ENCODE data around the gene LMBRD2. TPM values are rescaled to one million over a fixed set of nuclear protein-coding genes. Genes with fewer than 3 reads are reported as not detected.

LMBRD2 gene
- total RNA-seq, 4 donors from 2014 or later: 8.3 to 16.7 (median 13.2) TPM

- no peak for ATAC-seq
- peaks cover 15 to 87% of the 10 kb centered on the region in 2 donors for H3K36me3 ChIP-seq
- no peak overlapping the region for H3K27ac ChIP-seq
- H3K9me3 ChIP-seq: no peaks in the 10 kb centered on the region
- no peak overlapping the region for H3K4me3 ChIP-seq
- WGBS, 2 donors (ENCODE audit: low coverage in 1 of 2): 63 to 80% methylated on average over 1 of the region's 1 CpG
- TF ChIP-seq POLR2A (IDR thresholded peaks at IDR 0.05): no peak
- no peak for TF ChIP-seq EP300 (IDR thresholded peaks at IDR 0.05)
- no peak for TF ChIP-seq POLR2AphosphoS5 (IDR thresholded peaks at IDR 0.05)
- no peak for TF ChIP-seq CTCF (IDR thresholded peaks at IDR 0.05)
- peaks cover 0 to 8% (median 0%) of the 10 kb centered on the region in 3 donors for H3K4me1 ChIP-seq
- no peaks in the 10 kb centered on the region for H3K27me3 ChIP-seq
Measured at GRCh38 chr5:36172599-36172998, 20.9 kb upstream of the LMBRD2 start.

DNA sequence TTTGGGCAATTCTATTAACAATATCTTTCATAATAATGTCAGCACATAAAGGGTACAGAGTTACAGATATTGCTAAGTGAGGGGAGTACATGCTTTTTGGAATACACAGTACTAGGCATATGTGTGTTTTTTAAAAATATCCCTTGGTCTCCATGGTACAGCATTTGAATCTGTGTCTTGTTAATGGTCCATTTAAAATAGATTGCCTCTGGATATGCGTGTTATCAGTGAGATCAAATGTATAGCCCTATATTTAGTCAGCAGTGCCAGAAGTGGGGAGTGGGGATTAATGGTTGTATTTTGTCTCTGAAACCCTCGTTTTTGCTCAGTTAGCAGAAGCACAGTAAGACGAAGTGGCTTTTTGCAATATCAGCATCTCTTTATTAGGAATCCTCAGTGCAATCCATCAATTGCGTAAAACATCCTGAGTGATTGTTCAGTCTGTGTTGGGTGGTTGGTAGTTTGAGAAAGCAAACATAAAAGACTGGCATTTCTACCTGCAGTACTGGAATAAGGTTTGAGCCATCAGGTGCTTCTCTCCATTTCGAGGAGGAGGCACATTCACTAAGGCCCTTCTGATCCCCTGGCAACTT lies 19.2 kb upstream of the LMBRD2 start:
- Histone ChIP-seq H3K4me1 (peaks cover 0 to 8% (median 0%) of the 10 kb centered on the region in 3 donors), H3K9me3 (no peaks in the 10 kb centered on the region), H3K27ac (no peak overlapping the region), H3K36me3 (peaks cover 15 to 91% of the 10 kb centered on the region in 2 donors), H3K4me3 (no peak overlapping the region), H3K27me3 (no peaks in the 10 kb centered on the region)
- TF ChIP-seq CTCF (IDR thresholded peaks at IDR 0.05) (no peak), POLR2A (IDR thresholded peaks at IDR 0.05) (no peak), POLR2AphosphoS5 (IDR thresholded peaks at IDR 0.05) (no peak), EP300 (IDR thresholded peaks at IDR 0.05) (no peak)
- 70 to 77% methylated on average over 5 of the region's 5 CpGs for WGBS, 2 donors (ENCODE audit: low coverage in 1 of 2)
- no peak for ATAC-seq

GRCh38 chr5:36168737-36169136 lies 17.1 kb upstream of the LMBRD2 start:
- Histone ChIP-seq H3K27me3 (no peaks in the 10 kb centered on the region), H3K4me3 (no peak overlapping the region), H3K27ac (no peak overlapping the region), H3K9me3 (no peaks in the 10 kb centered on the region), H3K4me1 (peaks cover 0 to 6% (median 0%) of the 10 kb centered on the region in 3 donors), H3K36me3 (peaks cover 15 to 99% of the 10 kb centered on the region in 2 donors)
- no peak for ATAC-seq
- WGBS, 2 donors (ENCODE audit: low coverage in 1 of 2): 89 to 93% methylated on average over 4 of the region's 4 CpGs
- TF ChIP-seq CTCF (IDR thresholded peaks at IDR 0.05) (no peak), EP300 (IDR thresholded peaks at IDR 0.05) (no peak), POLR2A (IDR thresholded peaks at IDR 0.05) (no peak), POLR2AphosphoS5 (IDR thresholded peaks at IDR 0.05) (no peak)

GRCh38 chr5:36164461-36164860 lies 12.8 kb upstream of the LMBRD2 start:
- WGBS, 2 donors (ENCODE audit: low coverage in 1 of 2): 89 to 96% methylated on average over 4 of the region's 4 CpGs
- H3K36me3 ChIP-seq: peaks cover 0 to 96% of the 10 kb centered on the region in 2 donors
- no peaks in the 10 kb centered on the region for H3K27me3 ChIP-seq
- no peaks in the 10 kb centered on the region for H3K9me3 ChIP-seq
- TF ChIP-seq POLR2AphosphoS5 (IDR thresholded peaks at IDR 0.05): no peak
- TF ChIP-seq EP300 (IDR thresholded peaks at IDR 0.05): no peak
- TF ChIP-seq CTCF (IDR thresholded peaks at IDR 0.05): no peak
- TF ChIP-seq POLR2A (IDR thresholded peaks at IDR 0.05): no peak
- no peaks in the 10 kb centered on the region for H3K4me1 ChIP-seq
- H3K27ac ChIP-seq: no peak overlapping the region
- no peak for ATAC-seq
- no peak overlapping the region for H3K4me3 ChIP-seq

DNA sequence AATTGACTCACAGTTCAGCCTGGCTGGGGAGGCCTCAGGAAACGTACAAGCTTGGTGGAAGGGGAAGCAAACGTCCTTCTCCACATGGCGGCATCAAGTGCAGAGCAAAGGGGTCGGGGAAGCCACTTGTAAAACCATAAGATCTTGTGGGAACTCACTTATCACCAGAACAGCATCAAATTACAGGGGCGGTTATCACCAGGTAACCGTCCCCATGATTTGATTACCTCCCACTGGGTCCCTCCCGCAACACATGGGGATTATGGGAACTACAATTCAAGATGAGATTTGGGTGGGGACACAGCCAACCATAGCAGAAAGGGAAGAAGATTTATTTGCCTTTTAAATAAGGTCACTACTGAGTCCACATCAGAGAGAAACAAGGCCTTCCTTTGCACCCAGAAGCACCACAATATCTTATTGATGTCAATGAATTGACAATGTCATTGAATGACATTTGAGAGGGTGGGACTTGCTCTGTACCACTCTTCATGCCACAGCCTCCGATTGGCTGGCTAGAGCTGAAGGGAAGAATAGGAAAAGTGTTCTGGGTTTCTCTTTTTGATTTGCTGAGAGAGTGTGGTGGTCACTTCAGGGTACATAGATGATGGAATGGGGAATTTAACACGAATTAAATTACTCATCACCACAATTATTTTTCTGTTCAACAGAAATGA lies 11.3 kb upstream of the LMBRD2 start:
- H3K27me3 ChIP-seq: no peaks in the 10 kb centered on the region
- H3K27ac ChIP-seq: no peak overlapping the region
- no peaks in the 10 kb centered on the region for H3K9me3 ChIP-seq
- WGBS, 2 donors (ENCODE audit: low coverage in 1 of 2): 78 to 81% methylated on average over 7 to 8 of the region's 9 CpGs
- no peak for ATAC-seq
- TF ChIP-seq POLR2AphosphoS5 (IDR thresholded peaks at IDR 0.05) (no peak), EP300 (IDR thresholded peaks at IDR 0.05) (no peak), CTCF (IDR thresholded peaks at IDR 0.05) (no peak), POLR2A (IDR thresholded peaks at IDR 0.05) (no peak)
- peaks cover 0 to 95% of the 10 kb centered on the region in 2 donors for H3K36me3 ChIP-seq
- no peak overlapping the region for H3K4me3 ChIP-seq
- peaks cover 0 to 4% (median 0%) of the 10 kb centered on the region in 3 donors for H3K4me1 ChIP-seq

Data from gastroesophageal sphincter (tissue), 4 donors.